Duodenal mucosa (tissue), 2 donors: ENCODE data around the gene NUDT1.

Experiments used
- H3K27ac ChIP-seq: one replicate; pipeline ENCODE4 v1.7.0; 2013; ENCODE audit warnings: low read depth, low read length
- H3K27me3 ChIP-seq, 2 donors: one replicate each; pipeline ENCODE4 v1.7.0; 2013; ENCODE audit warnings: low read length in 2 of 2, control low read depth in 1 of 2; ENCODE audit not compliant: insufficient read depth in 2 of 2, control insufficient read depth in 1 of 2
- H3K36me3 ChIP-seq, 2 donors: one replicate each; pipeline ENCODE4 v1.7.0; 2013; ENCODE audit warnings: low read length in 2 of 2, control low read depth in 1 of 2; ENCODE audit not compliant: insufficient read depth in 2 of 2, control insufficient read depth in 1 of 2
- H3K4me1 ChIP-seq, 2 donors: one replicate each; pipeline ENCODE4 v1.7.0; 2013; ENCODE audit warnings: low read length in 2 of 2, control low read depth in 1 of 2; ENCODE audit not compliant: insufficient read depth in 2 of 2, control insufficient read depth in 1 of 2
- H3K4me3 ChIP-seq, 2 donors: one replicate each; pipeline ENCODE4 v1.7.0; 2013; ENCODE audit warnings: low read length in 2 of 2, low read depth in 1 of 2
- H3K9ac ChIP-seq, 2 donors: one replicate each; pipeline ENCODE4 v1.7.0; 2013; ENCODE audit warnings: low read length in 2 of 2, low read depth in 1 of 2
- H3K9me3 ChIP-seq, 2 donors: one replicate each; pipeline ENCODE4 v1.7.0; 2013; ENCODE audit warnings: low read length in 2 of 2, control low read depth in 1 of 2; ENCODE audit not compliant: control insufficient read depth in 1 of 2

Gene NUDT1

DNA sequence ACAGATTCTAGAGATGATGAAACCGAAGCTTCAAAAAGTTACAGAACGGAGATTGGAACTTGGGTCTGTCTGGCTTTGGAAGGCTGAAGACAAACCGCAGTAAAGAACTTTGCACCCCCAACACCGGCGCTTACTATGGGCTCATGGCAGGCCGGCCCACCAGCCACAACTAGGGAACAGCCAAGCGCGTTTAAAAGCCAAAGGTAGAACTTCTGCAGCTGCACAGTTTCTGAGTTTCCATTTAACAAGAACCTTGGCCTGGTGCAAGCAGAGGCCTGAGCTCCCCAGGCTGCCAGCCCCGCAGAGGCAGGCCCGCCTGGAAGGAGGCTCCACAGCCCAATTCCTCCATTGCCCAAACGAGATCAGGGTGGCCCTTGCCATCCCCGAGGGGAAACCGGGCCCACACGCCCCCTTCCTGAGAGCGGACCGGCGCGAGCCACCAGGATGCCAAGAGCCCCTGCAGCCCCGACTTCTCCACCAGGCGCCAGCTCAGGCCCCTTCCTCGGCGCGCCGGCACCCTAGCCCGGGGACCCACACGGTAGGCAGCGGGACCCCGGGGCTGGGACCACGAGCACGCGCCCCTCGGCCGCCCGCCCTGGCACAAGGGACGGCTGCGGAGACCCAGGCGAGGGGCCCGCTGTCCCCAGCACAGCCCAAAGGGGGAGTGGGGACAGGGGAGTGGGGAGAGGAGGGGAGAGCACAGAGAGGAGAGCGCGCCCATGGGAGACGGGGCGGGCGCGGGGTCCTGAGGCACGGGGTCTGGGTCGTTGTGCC is 9.8 kb upstream of the NUDT1 start:
- no peaks in the 10 kb centered on the region for H3K27me3 ChIP-seq
- H3K4me1 ChIP-seq, result peaks cover 0 to 19% of the 10 kb centered on the region in 2 donors
- peak overlapping the region; percentile 80 to 89 for H3K4me3 ChIP-seq
- H3K9me3 ChIP-seq, result no peaks in the 10 kb centered on the region
- H3K36me3 ChIP-seq, result peaks cover 14 to 40% of the 10 kb centered on the region in 2 donors
- peak overlapping the region; percentile 71 to 74 for H3K9ac ChIP-seq
- no peak overlapping the region for H3K27ac ChIP-seq

- Histone ChIP-seq H3K27ac (no peak within 1 kb of the TSS), H3K36me3 (peaks cover 16 to 37% of the 10 kb centered on the region in 2 donors), H3K9ac (peak within 1 kb of the TSS; percentile 71 to 74), H3K4me3 (peak within 1 kb of the TSS; percentile 80 to 89), H3K4me1 (peaks cover 0 to 20% of the 10 kb centered on the region in 2 donors), H3K9me3 (no peaks in the 10 kb centered on the region), H3K27me3 (no peaks in the 10 kb centered on the region)
Observed at GRCh38 chr7:2232766-2233520, 9.1 kb upstream of the NUDT1 start, which contains the start of gene MAD1L1. Gene MAD1L1 (minus strand): TSS chr7:2232945. CDS start chr7:2230133, 2,812 bp downstream.

GRCh38 chr7:2233926-2234325 is 8.1 kb upstream of the NUDT1 start:
- H3K4me3 ChIP-seq, result no peak overlapping the region
- H3K9ac ChIP-seq, result no peak overlapping the region
- no peak overlapping the region for H3K27ac ChIP-seq
- peaks cover 0 to 25% of the 10 kb centered on the region in 2 donors for H3K4me1 ChIP-seq
- peaks cover 18 to 40% of the 10 kb centered on the region in 2 donors for H3K36me3 ChIP-seq
- H3K9me3 ChIP-seq, result no peaks in the 10 kb centered on the region
- no peaks in the 10 kb centered on the region for H3K27me3 ChIP-seq

DNA sequence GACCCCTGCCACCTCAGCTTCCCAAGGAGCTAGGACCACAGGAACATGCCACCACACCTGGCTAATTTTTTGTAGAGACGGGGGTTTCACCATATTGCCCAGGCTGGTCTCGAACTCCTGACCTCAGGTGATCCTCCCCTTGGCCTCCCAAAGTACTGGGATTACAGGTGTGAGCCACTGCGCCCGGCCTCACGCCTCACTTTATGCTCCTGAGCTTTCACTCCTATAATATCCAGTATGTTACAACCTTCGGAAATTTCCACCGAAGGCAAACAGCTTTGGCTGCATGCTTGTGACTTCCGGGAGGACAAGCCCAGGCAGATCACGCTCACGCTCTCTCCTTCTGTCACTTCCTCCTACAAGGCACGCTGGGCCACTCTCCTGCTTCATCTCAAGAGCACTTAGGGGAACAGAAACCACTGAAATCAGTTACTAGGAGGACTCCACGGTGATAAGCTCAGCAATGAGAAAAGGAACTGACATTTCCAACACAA is 4.9 kb upstream of the NUDT1 start:
- no peak overlapping the region for H3K9ac ChIP-seq
- H3K4me3 ChIP-seq, result no peak overlapping the region
- peaks cover 0 to 20% of the 10 kb centered on the region in 2 donors for H3K4me1 ChIP-seq
- no peaks in the 10 kb centered on the region for H3K27me3 ChIP-seq
- H3K36me3 ChIP-seq, result peaks cover 14 to 43% of the 10 kb centered on the region in 2 donors
- peak overlapping the region; percentile 15 for H3K27ac ChIP-seq
- no peaks in the 10 kb centered on the region for H3K9me3 ChIP-seq

DNA sequence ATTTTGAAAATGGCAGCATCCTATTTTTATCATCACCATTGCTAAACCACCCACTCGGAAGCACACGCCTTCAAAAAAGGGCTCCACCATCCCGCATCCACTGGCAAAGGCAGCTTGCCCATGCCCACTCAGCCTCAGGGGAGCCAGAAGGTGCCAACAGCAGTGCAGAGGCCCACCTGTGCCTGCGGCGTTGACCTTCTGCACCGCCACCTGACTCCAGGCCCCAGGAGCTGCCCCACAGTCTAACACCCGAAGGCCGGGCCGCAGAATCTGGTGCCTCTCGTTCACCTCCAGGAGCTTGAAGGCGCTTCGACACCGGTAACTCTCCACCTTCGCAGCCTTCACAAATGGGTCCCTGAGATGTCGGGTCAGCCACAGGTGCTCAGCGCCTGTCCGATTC is 2.8 kb upstream of the NUDT1 start:
- Histone ChIP-seq H3K36me3 (peaks cover 14 to 42% of the 10 kb centered on the region in 2 donors), H3K27ac (no peak overlapping the region)

DNA sequence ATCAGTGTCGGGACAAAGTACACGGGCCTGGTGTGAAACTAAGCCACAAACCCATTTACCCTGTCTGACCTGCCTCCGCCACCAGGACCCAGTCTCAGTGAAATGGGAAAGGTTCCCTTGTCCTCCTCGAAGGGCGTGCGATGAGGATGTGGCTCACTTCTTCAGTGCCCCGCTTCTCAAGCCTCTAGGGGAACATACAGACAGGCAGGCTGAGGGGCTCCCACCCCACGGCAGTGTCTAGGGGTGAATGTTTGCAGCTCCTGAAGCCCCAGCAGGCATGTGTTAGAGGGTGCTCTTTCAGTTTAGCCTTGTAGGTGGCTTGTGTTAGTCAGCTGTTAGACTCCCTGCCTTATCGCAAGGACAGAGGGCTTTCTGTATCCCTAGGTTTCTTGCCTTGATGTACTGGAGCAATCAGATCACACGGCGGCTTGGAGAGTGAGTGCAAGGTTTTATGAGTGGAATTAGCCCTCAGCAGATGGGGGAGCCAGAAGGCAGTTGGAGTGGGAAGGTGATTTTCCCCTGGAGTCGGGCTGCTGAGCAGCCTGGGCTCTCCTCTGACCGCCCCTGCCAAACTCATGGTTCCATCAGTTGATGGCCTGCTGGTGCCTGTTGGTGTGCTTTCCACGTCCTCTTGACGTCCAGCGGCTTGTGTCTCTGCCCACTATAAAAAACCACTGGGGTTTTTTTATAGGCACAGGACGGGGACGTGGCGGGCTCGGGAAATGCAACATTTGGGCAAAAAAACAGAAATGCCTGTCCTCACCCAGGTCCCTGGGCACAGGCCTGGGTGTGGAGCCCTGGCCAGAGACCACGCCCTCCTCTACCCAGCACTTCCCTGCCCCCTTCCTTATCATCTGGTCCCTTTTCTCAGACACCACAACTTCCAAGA is 759 bp downstream of the NUDT1 start:
- no peak overlapping the region for H3K27ac ChIP-seq

More for the DNA sequence above, 2.8 kb upstream of the NUDT1 start:
- no peaks in the 10 kb centered on the region for H3K9me3 ChIP-seq
- H3K4me1 ChIP-seq, result peaks cover 7 to 23% of the 10 kb centered on the region in 2 donors
- H3K27me3 ChIP-seq, result no peaks in the 10 kb centered on the region
- no peak overlapping the region for H3K4me3 ChIP-seq
- H3K9ac ChIP-seq, result no peak overlapping the region

GRCh38 chr7:2243458-2243857 is 1.4 kb downstream of the NUDT1 start:
- no peaks in the 10 kb centered on the region for H3K27me3 ChIP-seq
- peak overlapping the region in 1 of 2 donors; percentile 88 for H3K4me3 ChIP-seq
- H3K27ac ChIP-seq, result no peak overlapping the region
- H3K9ac ChIP-seq, result no peak overlapping the region
- no peaks in the 10 kb centered on the region for H3K9me3 ChIP-seq
- peaks cover 7 to 24% of the 10 kb centered on the region in 2 donors for H3K4me1 ChIP-seq
- peaks cover 0 to 12% of the 10 kb centered on the region in 2 donors for H3K36me3 ChIP-seq

More for the DNA sequence above, 759 bp downstream of the NUDT1 start:
- Histone ChIP-seq H3K36me3 (peaks cover 4 to 19% of the 10 kb centered on the region in 2 donors), H3K4me3 (peak overlapping the region; percentile 88 to 90), H3K27me3 (no peaks in the 10 kb centered on the region), H3K4me1 (peaks cover 7 to 27% of the 10 kb centered on the region in 2 donors), H3K9ac (peak overlapping the region; percentile 65 to 69), H3K9me3 (no peaks in the 10 kb centered on the region)

DNA sequence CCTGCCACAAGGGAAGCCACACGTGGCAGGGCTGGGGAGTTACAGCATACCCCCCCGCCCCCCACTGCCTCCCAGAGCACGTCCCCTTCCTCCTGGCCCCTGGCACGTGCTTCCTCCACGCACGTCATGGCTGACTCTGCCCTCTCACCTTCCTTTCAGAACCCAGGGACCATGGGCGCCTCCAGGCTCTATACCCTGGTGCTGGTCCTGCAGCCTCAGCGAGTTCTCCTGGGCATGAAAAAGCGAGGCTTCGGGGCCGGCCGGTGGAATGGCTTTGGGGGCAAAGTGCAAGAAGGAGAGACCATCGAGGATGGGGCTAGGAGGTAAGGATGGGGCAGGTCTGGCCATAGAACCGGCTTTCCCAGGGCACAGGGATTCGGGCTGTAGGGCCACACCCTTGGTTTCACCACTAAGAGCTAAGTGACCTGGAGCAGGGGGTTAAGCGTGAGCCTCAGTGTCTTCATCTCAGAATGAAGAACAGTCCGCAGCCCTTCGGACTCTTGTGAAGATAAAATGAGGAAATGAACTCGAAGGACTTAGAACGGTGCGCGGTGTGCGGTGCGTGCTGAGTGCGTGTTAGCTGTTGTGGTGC is 2.5 kb downstream of the NUDT1 start:
- Histone ChIP-seq H3K27ac (no peak overlapping the region), H3K4me3 (no peak overlapping the region), H3K9me3 (no peaks in the 10 kb centered on the region), H3K27me3 (no peaks in the 10 kb centered on the region), H3K9ac (no peak overlapping the region), H3K36me3 (peaks cover 0 to 4% of the 10 kb centered on the region in 2 donors), H3K4me1 (peaks cover 11 to 34% of the 10 kb centered on the region in 2 donors)

GRCh38 chr7:2245883-2246675 is 4.1 kb downstream of the NUDT1 start:
- Histone ChIP-seq H3K27ac (no peak overlapping the region), H3K9ac (no peak overlapping the region), H3K36me3 (no peaks in the 10 kb centered on the region), H3K27me3 (no peaks in the 10 kb centered on the region), H3K4me3 (no peak overlapping the region), H3K9me3 (no peaks in the 10 kb centered on the region), H3K4me1 (peaks cover 14 to 31% of the 10 kb centered on the region in 2 donors)
